SU-DHL-6 (cell line): ENCODE results near the gene DIPK2A.

Experiments used
- H2AFZ ChIP-seq: fragments of 200-600 bp; sonication (generic); 2 replicates; pipeline ENCODE4 v1.6.1; 2014; ENCODE audit warnings: low read depth, mild to moderate bottlenecking, moderate library complexity, mixed read lengths, antibody characterized with exemption, low read length; ENCODE audit not compliant: severe bottlenecking
- H3F3A ChIP-seq: fragments of 200-600 bp; shearing (Covaris generic); 2 replicates; pipeline ENCODE4 v1.6.0; 2016; ENCODE audit warnings: antibody characterized with exemption, mild to moderate bottlenecking; ENCODE audit not compliant: insufficient read depth
- H3K27ac ChIP-seq: fragments of 200-600 bp; sonication (generic); 2 replicates; pipeline ENCODE4 v1.5.1; 2016; ENCODE audit warnings: low read depth, mild to moderate bottlenecking, low read length, moderate library complexity, mixed read lengths
- H3K27me3 ChIP-seq: fragments of 200-600 bp; sonication (generic), shearing (Covaris generic); 2 replicates; pipeline ENCODE4 v1.6.0; 2014; ENCODE audit warnings: mild to moderate bottlenecking, low read length
- H3K36me3 ChIP-seq: fragments of 200-600 bp; sonication (generic); 2 replicates; pipeline ENCODE4 v1.6.1; 2014; ENCODE audit warnings: mild to moderate bottlenecking, low read length, mixed read lengths
- H3K4me2 ChIP-seq: fragments of 300-600, 200-600 bp; shearing (Covaris generic), sonication (generic); 2 replicates; pipeline ENCODE4 v1.6.0; 2014; ENCODE audit warnings: low read length, low read depth, mild to moderate bottlenecking; ENCODE audit not compliant: poor library complexity, severe bottlenecking
- H3K4me3 ChIP-seq: fragments of 200-600 bp; sonication (generic); 2 replicates; pipeline ENCODE4 v1.5.1; 2014; ENCODE audit warnings: antibody characterized with exemption, low read length, mild to moderate bottlenecking, mixed read lengths; ENCODE audit not compliant: insufficient read depth, poor library complexity, severe bottlenecking
- H3K79me2 ChIP-seq: fragments of 200-600 bp; sonication (generic); 2 replicates; pipeline ENCODE4 v1.6.1; 2014; ENCODE audit warnings: mild to moderate bottlenecking, low read length, moderate library complexity; ENCODE audit not compliant: insufficient read depth
- H3K9ac ChIP-seq: fragments of 200-600 bp; sonication (generic); 2 replicates; pipeline ENCODE4 v1.7.0; 2014; ENCODE audit warnings: mild to moderate bottlenecking, low read length
- H3K9me2 ChIP-seq: fragments of 200-600 bp; sonication (generic); replicated peaks from 2 replicates; pipeline ENCODE4 v1.6.1; 2014; ENCODE audit warnings: low read length; ENCODE audit not compliant: insufficient read depth
- H3K9me3 ChIP-seq: fragments of 200-600 bp; sonication (generic); 2 replicates; pipeline ENCODE4 v1.6.1; 2014; ENCODE audit warnings: low read length, mixed read lengths; ENCODE audit not compliant: insufficient read depth
- H4K20me1 ChIP-seq: fragments of 200-600 bp; sonication (generic); 2 replicates; pipeline ENCODE4 v1.6.1; 2014; ENCODE audit warnings: low read depth, mild to moderate bottlenecking, antibody characterized with exemption, low read length, moderate library complexity, mixed read lengths
- CTCF ChIP-seq: fragments of 200-600 bp; sonication (generic); IDR thresholded peaks from one replicate; pipeline ENCODE4 v1.5.1; 2017; ENCODE audit warnings: antibody characterized with exemption, mild to moderate bottlenecking, low read length, moderate library complexity; ENCODE audit not compliant: insufficient read depth, poor library complexity, severe bottlenecking
- EZH2phosphoT487 ChIP-seq: fragments of 200-600 bp; sonication (generic), shearing (Covaris generic); conservative IDR thresholded peaks from 2 replicates; pipeline ENCODE4 v1.6.1; 2018; ENCODE audit warnings: mild to moderate bottlenecking, antibody characterized with exemption, low read length, moderate library complexity, mixed read lengths

DIPK2A gene

GRCh38 chr3:143955113-143955512, 16.5 kb upstream of the DIPK2A start:
- no peaks in the 10 kb centered on the region for H4K20me1 ChIP-seq
- H3K27me3 ChIP-seq, result no peaks in the 10 kb centered on the region
- no peak overlapping the region for H3K27ac ChIP-seq
- no peaks in the 10 kb centered on the region for H3K9me3 ChIP-seq
- no peak overlapping the region for H2AFZ ChIP-seq
- TF ChIP-seq CTCF, result no peak
- TF ChIP-seq EZH2phosphoT487, result no peak
- no peaks in the 10 kb centered on the region for H3K9me2 ChIP-seq
- H3K79me2 ChIP-seq, result no peaks in the 10 kb centered on the region
- no peak overlapping the region for H3K4me2 ChIP-seq
- H3K9ac ChIP-seq, result no peak overlapping the region
- H3K4me3 ChIP-seq, result no peak overlapping the region
- no peaks in the 10 kb centered on the region for H3F3A ChIP-seq
- H3K36me3 ChIP-seq, result no peaks in the 10 kb centered on the region

GRCh38 chr3:143956838-143957237, 14.8 kb upstream of the DIPK2A start:
- Histone ChIP-seq H3K4me2 (no peak overlapping the region), H3K36me3 (no peaks in the 10 kb centered on the region), H3K4me3 (no peak overlapping the region), H2AFZ (no peak overlapping the region), H3K27ac (no peak overlapping the region), H4K20me1 (no peaks in the 10 kb centered on the region), H3K79me2 (no peaks in the 10 kb centered on the region), H3F3A (no peaks in the 10 kb centered on the region), H3K27me3 (no peaks in the 10 kb centered on the region), H3K9ac (no peak overlapping the region), H3K9me2 (no peaks in the 10 kb centered on the region), H3K9me3 (no peaks in the 10 kb centered on the region)
- TF ChIP-seq CTCF (no peak), EZH2phosphoT487 (no peak)

GRCh38 chr3:143957453-143957852, 14.2 kb upstream of the DIPK2A start:
- H3F3A ChIP-seq, result no peaks in the 10 kb centered on the region
- H3K4me2 ChIP-seq, result no peak overlapping the region
- H3K9me3 ChIP-seq, result no peaks in the 10 kb centered on the region
- no peaks in the 10 kb centered on the region for H3K36me3 ChIP-seq
- no peak overlapping the region for H3K27ac ChIP-seq
- TF ChIP-seq CTCF (no peak), EZH2phosphoT487 (no peak)
- no peaks in the 10 kb centered on the region for H3K27me3 ChIP-seq
- no peaks in the 10 kb centered on the region for H3K9me2 ChIP-seq
- no peaks in the 10 kb centered on the region for H4K20me1 ChIP-seq
- H3K9ac ChIP-seq, result no peak overlapping the region
- H3K4me3 ChIP-seq, result no peak overlapping the region
- no peaks in the 10 kb centered on the region for H3K79me2 ChIP-seq
- no peak overlapping the region for H2AFZ ChIP-seq
